ENCODE measurements around the gene TMPRSS9.

The TMPRSS9 gene

DNA sequence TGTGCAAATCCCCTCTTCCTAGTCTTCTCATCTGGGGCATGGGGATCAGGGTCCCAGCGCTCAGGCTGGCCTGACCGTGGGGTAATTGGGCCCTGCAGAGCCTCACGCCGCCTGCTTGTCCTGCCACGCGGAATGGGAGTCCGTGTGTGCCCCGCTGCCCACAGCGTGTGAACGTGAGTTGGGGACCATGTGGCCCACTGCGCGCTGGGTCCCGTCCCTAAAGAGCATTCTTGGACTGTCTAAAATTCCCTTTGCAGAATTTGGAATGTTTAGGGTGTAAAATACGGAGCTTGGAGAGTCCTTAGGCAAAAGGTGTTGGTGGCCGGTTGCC, 2.9 kb downstream of the TMPRSS9 start:
- H3K18ac ChIP-seq (ENCODE audit: low read length) = no peak overlapping the region
- H2BK12ac ChIP-seq (ENCODE audit: low read length) = no peak overlapping the region
- H4K91ac ChIP-seq (ENCODE audit: low read depth, low read length) = no peak overlapping the region
- no peak overlapping the region for H2BK120ac ChIP-seq (ENCODE audit: insufficient read depth, low read length, poor library complexity)
- no peaks in the 10 kb centered on the region for H3K4me1 ChIP-seq (ENCODE audit: control insufficient read depth in 1 of 2, insufficient read depth in 2 of 2, low read length in 2 of 2)
- peak overlapping the region; percentile 90 for H3K23ac ChIP-seq (ENCODE audit: low read length)
- no peak overlapping the region for H3K4me2 ChIP-seq (ENCODE audit: low read length)
- no peak overlapping the region for H2BK5ac ChIP-seq (ENCODE audit: low read depth, low read length, poor library complexity)
- no peaks in the 10 kb centered on the region for H3K27me3 ChIP-seq (ENCODE audit: insufficient read depth, low read length)
- H2AK5ac ChIP-seq (ENCODE audit: low read length) = no peak overlapping the region
- no CpG with 5 or more reads among the region's 15 CpGs for WGBS (ENCODE audit: extremely low coverage, insufficient coverage, insufficient read length)
- no peak overlapping the region for H2AFZ ChIP-seq (ENCODE audit: insufficient read depth, low read length, poor library complexity)
- no peak overlapping the region for H3K4me3 ChIP-seq (ENCODE audit: low read depth, low read length)
- no peak overlapping the region for H4K12ac ChIP-seq (ENCODE audit: low read depth, low read length)
- H3K79me1 ChIP-seq (ENCODE audit: low read length) = no peaks in the 10 kb centered on the region
- no peak overlapping the region for H3K9ac ChIP-seq (ENCODE audit: low read length)
- DNase-seq = no peak
- no peak overlapping the region for H3K14ac ChIP-seq (ENCODE audit: low read length)
- no peak overlapping the region for H3K27ac ChIP-seq (ENCODE audit: low read depth, low read length)
- H3K79me2 ChIP-seq (ENCODE audit: control insufficient read depth, insufficient read depth, low read length, poor library complexity) = no peaks in the 10 kb centered on the region
- no peak overlapping the region for H4K8ac ChIP-seq (ENCODE audit: low read depth, low read length)
- no peaks in the 10 kb centered on the region for H3K36me3 ChIP-seq (ENCODE audit: control insufficient read depth in 1 of 2, insufficient read depth in 2 of 2, low read length in 2 of 2)
- peaks cover 6% of the 10 kb centered on the region for H3K9me3 ChIP-seq (ENCODE audit: insufficient read depth, low read depth, low read length)
- H3K4ac ChIP-seq (ENCODE audit: low read depth, low read length) = no peak overlapping the region

DNA sequence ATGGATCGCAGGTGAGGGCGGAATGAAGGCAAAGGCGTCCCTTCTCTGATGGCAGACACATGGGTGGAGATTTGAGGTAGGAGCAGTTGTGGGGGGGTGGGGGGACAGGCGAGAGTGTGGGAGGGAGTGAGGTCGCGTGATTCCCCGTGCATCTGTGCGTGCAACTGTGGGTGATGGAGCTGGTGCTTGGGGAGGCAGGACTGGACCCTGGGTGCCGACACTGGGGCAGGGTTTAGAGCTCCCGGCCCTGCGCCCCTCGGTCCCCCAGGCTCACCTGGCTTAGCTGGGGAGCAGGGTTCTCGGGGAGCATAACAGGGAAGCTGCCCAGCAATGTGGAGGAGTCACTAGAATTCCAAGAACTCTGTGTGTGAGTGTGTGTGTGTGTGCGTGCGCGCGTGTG, 3.4 kb downstream of the TMPRSS9 start:
- no peak overlapping the region for H2AK5ac ChIP-seq (ENCODE audit: low read length)
- no CpG with 5 or more reads among the region's 17 CpGs for WGBS (ENCODE audit: extremely low coverage, insufficient coverage, insufficient read length)
- H3K4me1 ChIP-seq (ENCODE audit: control insufficient read depth in 1 of 2, insufficient read depth in 2 of 2, low read length in 2 of 2) = no peaks in the 10 kb centered on the region
- no peak overlapping the region for H3K4me3 ChIP-seq (ENCODE audit: low read depth, low read length)
- H2BK5ac ChIP-seq (ENCODE audit: low read depth, low read length, poor library complexity) = no peak overlapping the region
- H3K27ac ChIP-seq (ENCODE audit: low read depth, low read length) = no peak overlapping the region
- no peak overlapping the region for H2BK12ac ChIP-seq (ENCODE audit: low read length)
- no peaks in the 10 kb centered on the region for H3K79me1 ChIP-seq (ENCODE audit: low read length)
- H3K27me3 ChIP-seq (ENCODE audit: insufficient read depth, low read length) = no peaks in the 10 kb centered on the region
- H2BK120ac ChIP-seq (ENCODE audit: insufficient read depth, low read length, poor library complexity) = no peak overlapping the region
- H3K9ac ChIP-seq (ENCODE audit: low read length) = peak overlapping the region; percentile 35
- no peak overlapping the region for H2AFZ ChIP-seq (ENCODE audit: insufficient read depth, low read length, poor library complexity)
- no peak overlapping the region for H3K4me2 ChIP-seq (ENCODE audit: low read length)
- H4K12ac ChIP-seq (ENCODE audit: low read depth, low read length) = no peak overlapping the region
- H3K9me3 ChIP-seq (ENCODE audit: insufficient read depth, low read depth, low read length) = peaks cover 6% of the 10 kb centered on the region
- peak overlapping the region; percentile 81 for H3K23ac ChIP-seq (ENCODE audit: low read length)
- H4K8ac ChIP-seq (ENCODE audit: low read depth, low read length) = no peak overlapping the region
- no peak for DNase-seq
- H3K4ac ChIP-seq (ENCODE audit: low read depth, low read length) = no peak overlapping the region
- H3K79me2 ChIP-seq (ENCODE audit: control insufficient read depth, insufficient read depth, low read length, poor library complexity) = no peaks in the 10 kb centered on the region
- H3K18ac ChIP-seq (ENCODE audit: low read length) = no peak overlapping the region
- no peak overlapping the region for H3K14ac ChIP-seq (ENCODE audit: low read length)
- H3K36me3 ChIP-seq (ENCODE audit: control insufficient read depth in 1 of 2, insufficient read depth in 2 of 2, low read length in 2 of 2) = no peaks in the 10 kb centered on the region
- H4K91ac ChIP-seq (ENCODE audit: low read depth, low read length) = no peak overlapping the region

GRCh38 chr19:2365201-2365970, 5.3 kb downstream of the TMPRSS9 start:
- H3K18ac ChIP-seq (ENCODE audit: low read length) = no peak overlapping the region
- no peak overlapping the region for H2BK12ac ChIP-seq (ENCODE audit: low read length)
- no peak for DNase-seq
- no peaks in the 10 kb centered on the region for H3K79me2 ChIP-seq (ENCODE audit: control insufficient read depth, insufficient read depth, low read length, poor library complexity)
- H2BK5ac ChIP-seq (ENCODE audit: low read depth, low read length, poor library complexity) = no peak overlapping the region
- no peaks in the 10 kb centered on the region for H3K27me3 ChIP-seq (ENCODE audit: insufficient read depth, low read length)
- no peak overlapping the region for H3K4me2 ChIP-seq (ENCODE audit: low read length)
- no CpG with 5 or more reads among the region's 10 CpGs for WGBS (ENCODE audit: extremely low coverage, insufficient coverage, insufficient read length)
- no peak overlapping the region for H3K4me3 ChIP-seq (ENCODE audit: low read depth, low read length)
- H3K79me1 ChIP-seq (ENCODE audit: low read length) = no peaks in the 10 kb centered on the region
- peaks cover 0 to 3% of the 10 kb centered on the region in 2 experiments for H3K36me3 ChIP-seq (ENCODE audit: control insufficient read depth in 1 of 2, insufficient read depth in 2 of 2, low read length in 2 of 2)
- H2AK5ac ChIP-seq (ENCODE audit: low read length) = no peak overlapping the region
- no peaks in the 10 kb centered on the region for H3K4me1 ChIP-seq (ENCODE audit: control insufficient read depth in 1 of 2, insufficient read depth in 2 of 2, low read length in 2 of 2)
- no peak overlapping the region for H4K8ac ChIP-seq (ENCODE audit: low read depth, low read length)
- no peak overlapping the region for H2BK120ac ChIP-seq (ENCODE audit: insufficient read depth, low read length, poor library complexity)
- no peak overlapping the region for H4K12ac ChIP-seq (ENCODE audit: low read depth, low read length)
- H3K9ac ChIP-seq (ENCODE audit: low read length) = no peak overlapping the region
- no peak overlapping the region for H3K4ac ChIP-seq (ENCODE audit: low read depth, low read length)
- no peak overlapping the region for H3K27ac ChIP-seq (ENCODE audit: low read depth, low read length)
- H2AFZ ChIP-seq (ENCODE audit: insufficient read depth, low read length, poor library complexity) = no peak overlapping the region
- H3K14ac ChIP-seq (ENCODE audit: low read length) = no peak overlapping the region
- H3K9me3 ChIP-seq (ENCODE audit: insufficient read depth, low read depth, low read length) = peaks cover 9% of the 10 kb centered on the region
- no peak overlapping the region for H4K91ac ChIP-seq (ENCODE audit: low read depth, low read length)
- H3K23ac ChIP-seq (ENCODE audit: low read length) = no peak overlapping the region

- H4K8ac ChIP-seq (ENCODE audit: low read depth, low read length) = no peak overlapping the region
- no peak overlapping the region for H3K9ac ChIP-seq (ENCODE audit: low read length)
- no peaks in the 10 kb centered on the region for H3K27me3 ChIP-seq (ENCODE audit: insufficient read depth, low read length)
- H3K4me2 ChIP-seq (ENCODE audit: low read length) = no peak overlapping the region
- H4K12ac ChIP-seq (ENCODE audit: low read depth, low read length) = no peak overlapping the region
- peaks cover 0 to 3% of the 10 kb centered on the region in 2 experiments for H3K36me3 ChIP-seq (ENCODE audit: control insufficient read depth in 1 of 2, insufficient read depth in 2 of 2, low read length in 2 of 2)
- no peak overlapping the region for H2BK5ac ChIP-seq (ENCODE audit: low read depth, low read length, poor library complexity)
- H2BK12ac ChIP-seq (ENCODE audit: low read length) = no peak overlapping the region
- H4K91ac ChIP-seq (ENCODE audit: low read depth, low read length) = no peak overlapping the region
- no peak overlapping the region for H3K27ac ChIP-seq (ENCODE audit: low read depth, low read length)
- DNase-seq = no peak
- peaks cover 13% of the 10 kb centered on the region for H3K9me3 ChIP-seq (ENCODE audit: insufficient read depth, low read depth, low read length)
- no peak overlapping the region for H3K23ac ChIP-seq (ENCODE audit: low read length)
- no peak overlapping the region for H3K4ac ChIP-seq (ENCODE audit: low read depth, low read length)
- no peaks in the 10 kb centered on the region for H3K79me2 ChIP-seq (ENCODE audit: control insufficient read depth, insufficient read depth, low read length, poor library complexity)
- H2AK5ac ChIP-seq (ENCODE audit: low read length) = no peak overlapping the region
- H3K79me1 ChIP-seq (ENCODE audit: low read length) = no peaks in the 10 kb centered on the region
- H2AFZ ChIP-seq (ENCODE audit: insufficient read depth, low read length, poor library complexity) = no peak overlapping the region
- H3K18ac ChIP-seq (ENCODE audit: low read length) = no peak overlapping the region
- H3K4me1 ChIP-seq (ENCODE audit: control insufficient read depth in 1 of 2, insufficient read depth in 2 of 2, low read length in 2 of 2) = peaks cover 0 to 2% of the 10 kb centered on the region in 2 experiments
- no peak overlapping the region for H2BK120ac ChIP-seq (ENCODE audit: insufficient read depth, low read length, poor library complexity)
- no peak overlapping the region for H3K4me3 ChIP-seq (ENCODE audit: low read depth, low read length)
- WGBS (ENCODE audit: extremely low coverage, insufficient coverage, insufficient read length) = no CpG with 5 or more reads among the region's 16 CpGs
- H3K14ac ChIP-seq (ENCODE audit: low read length) = no peak overlapping the region
These were observed 11.6 kb downstream of the TMPRSS9 start for GRCh38 chr19:2371656-2372055.
